Vagina (tissue), 2 donors: ENCODE measurements around the gene DRD3.

Source experiments
- CTCF ChIP-seq, 3 experiments: fragments of 450-650 bp in 2 of 3; fragments of 200-600 bp in 1 of 3; sonication (generic) in 1 of 3; IDR thresholded peaks; one replicate each; pipeline ENCODE4 v1.5.1; 2017 to 2019; ENCODE audit warnings: antibody characterized with exemption in 3 of 3, mild to moderate bottlenecking in 2 of 3, moderate library complexity in 2 of 3
- POLR2A ChIP-seq, 2 donors: fragments of 450-650 bp; IDR thresholded peaks; one replicate each; pipeline ENCODE4 v1.6.1; 2017; ENCODE audit warnings: antibody characterized with exemption in 2 of 2, mild to moderate bottlenecking in 2 of 2, moderate library complexity in 2 of 2

DNA sequence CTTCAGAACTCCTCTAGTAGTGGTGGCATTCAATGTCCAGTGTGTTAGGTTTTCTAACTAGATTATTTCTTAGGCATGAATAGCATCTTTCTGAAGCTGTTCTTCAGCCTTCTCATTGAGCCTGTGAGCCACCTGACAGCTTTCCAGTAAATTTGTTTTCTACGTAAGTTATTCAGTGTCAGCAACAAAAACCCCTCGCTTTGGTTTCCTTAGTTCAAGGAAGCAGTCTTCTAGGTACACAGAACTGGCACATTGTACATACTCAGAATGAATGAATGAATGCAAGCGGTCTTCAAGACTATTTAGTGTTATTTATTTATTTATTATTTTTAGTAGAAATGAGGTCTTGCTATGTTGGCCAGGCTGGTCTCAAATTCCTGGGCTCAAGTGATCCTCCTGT, 44.9 kb downstream of the DRD3 start:
- TF ChIP-seq CTCF (IDR thresholded peaks at IDR 0.05) = no peak
- TF ChIP-seq POLR2A (IDR thresholded peaks at IDR 0.05) = no peak
